Caki2 (cell line): ENCODE data around the gene FSIP1. TPM values are rescaled to one million over a fixed set of nuclear protein-coding genes. Genes with fewer than 3 reads are reported as not detected.

Source experiments
- DNase-seq: peaks from one replicate; pipeline ENCODE4 v3.0.0-alpha.2; 2015; ENCODE audit warnings: low read depth
- in situ Hi-C: cut with HindIII; loops from 2 replicates; pipeline ENCODE4 v1.10.0; 2016; ENCODE audit warnings: low sequenced_read_pairs, low pct_unique_long_range_greater_than_20kb, mixed read lengths
- total RNA-seq: library from RNA; depleted of rRNA; stranded (reverse); fragments of >200 nt; shearing (Covaris generic); gene quantifications from 2 replicates; pipeline ENCODE4 v1.2.3, GENCODE V29; 2014; ENCODE audit warnings: low replicate concordance

FSIP1 gene
- total RNA-seq, 1 experiment from 2014 or later: not detected

GRCh38 chr15:39777496-39777895 lies 5.1 kb downstream of the FSIP1 start:
- DNase-seq: no peak
- in situ Hi-C loops: no loop called here

GRCh38 chr15:39776068-39776467 lies 6.6 kb downstream of the FSIP1 start:
- no peak for DNase-seq
- in situ Hi-C loops: no loop called here

GRCh38 chr15:39774688-39775267 lies 7.9 kb downstream of the FSIP1 start:
- in situ Hi-C loops: no loop called here
- no peak for DNase-seq

- in situ Hi-C loops: no loop called here
- no peak for DNase-seq
Observed at GRCh38 chr15:39770748-39771689, 11.6 kb downstream of the FSIP1 start.

- DNase-seq: no peak
- in situ Hi-C loops: no loop called here
Observed at GRCh38 chr15:39767921-39768320, 14.7 kb downstream of the FSIP1 start.

- DNase-seq: no peak
- in situ Hi-C loops: no loop called here
Observed at GRCh38 chr15:39761006-39761405, 21.6 kb downstream of the FSIP1 start.

- in situ Hi-C loops: no loop called here
- DNase-seq: peak; percentile 40
Observed at GRCh38 chr15:39756806-39757522, 25.7 kb downstream of the FSIP1 start.

GRCh38 chr15:39752991-39753390 lies 29.6 kb downstream of the FSIP1 start:
- in situ Hi-C loops: no loop called here
- no peak for DNase-seq

- no peak for DNase-seq
- in situ Hi-C loops: no loop called here
Observed at GRCh38 chr15:39752246-39752645, 30.4 kb downstream of the FSIP1 start.

- DNase-seq: peak; percentile 39
- in situ Hi-C loops: no loop called here
Observed at GRCh38 chr15:39748276-39748675, 34.4 kb downstream of the FSIP1 start.

- in situ Hi-C loops: no loop called here
Observed at GRCh38 chr15:39747326-39747725, 35.3 kb downstream of the FSIP1 start.

GRCh38 chr15:39746714-39747276 lies 35.8 kb downstream of the FSIP1 start:
- no peak for DNase-seq
- in situ Hi-C loops: no loop called here

More at GRCh38 chr15:39747326-39747725, 35.3 kb downstream of the FSIP1 start:
- peak; percentile 10 for DNase-seq

GRCh38 chr15:39746176-39746575 lies 36.5 kb downstream of the FSIP1 start:
- in situ Hi-C loops: no loop called here
- DNase-seq: no peak

- in situ Hi-C loops: no loop called here
- DNase-seq: no peak
Observed at GRCh38 chr15:39745415-39745814, 37.2 kb downstream of the FSIP1 start.

GRCh38 chr15:39744334-39745103 lies 38.1 kb downstream of the FSIP1 start:
- in situ Hi-C loops: no loop called here
- DNase-seq: no peak

GRCh38 chr15:39743611-39744010 lies 39.0 kb downstream of the FSIP1 start:
- peak; percentile 50 for DNase-seq
- in situ Hi-C loops: no loop called here

GRCh38 chr15:39741258-39741657 lies 41.4 kb downstream of the FSIP1 start:
- in situ Hi-C loops: no loop called here

GRCh38 chr15:39738998-39739397 lies 43.6 kb downstream of the FSIP1 start:
- no peak for DNase-seq
- in situ Hi-C loops: no loop called here

More at GRCh38 chr15:39741258-39741657, 41.4 kb downstream of the FSIP1 start:
- DNase-seq: no peak
